Stimulated activated naive CD4-positive, alpha-beta T cell treated with Interleukin-2 at 50 U/mL for 16 hours (primary cell): ENCODE data around the gene PALM3.
"Not testable (repeated sequence)": the region's sequence is repeated elsewhere in the genome, so short reads cannot be mapped to it uniquely, and the experiment has no call there.

ENCODE experiments used
- DNase-seq: peaks from one replicate; lab custom pipeline; 2025; lab: John Stamatoyannopoulos, UW

PALM3 gene

DNA sequence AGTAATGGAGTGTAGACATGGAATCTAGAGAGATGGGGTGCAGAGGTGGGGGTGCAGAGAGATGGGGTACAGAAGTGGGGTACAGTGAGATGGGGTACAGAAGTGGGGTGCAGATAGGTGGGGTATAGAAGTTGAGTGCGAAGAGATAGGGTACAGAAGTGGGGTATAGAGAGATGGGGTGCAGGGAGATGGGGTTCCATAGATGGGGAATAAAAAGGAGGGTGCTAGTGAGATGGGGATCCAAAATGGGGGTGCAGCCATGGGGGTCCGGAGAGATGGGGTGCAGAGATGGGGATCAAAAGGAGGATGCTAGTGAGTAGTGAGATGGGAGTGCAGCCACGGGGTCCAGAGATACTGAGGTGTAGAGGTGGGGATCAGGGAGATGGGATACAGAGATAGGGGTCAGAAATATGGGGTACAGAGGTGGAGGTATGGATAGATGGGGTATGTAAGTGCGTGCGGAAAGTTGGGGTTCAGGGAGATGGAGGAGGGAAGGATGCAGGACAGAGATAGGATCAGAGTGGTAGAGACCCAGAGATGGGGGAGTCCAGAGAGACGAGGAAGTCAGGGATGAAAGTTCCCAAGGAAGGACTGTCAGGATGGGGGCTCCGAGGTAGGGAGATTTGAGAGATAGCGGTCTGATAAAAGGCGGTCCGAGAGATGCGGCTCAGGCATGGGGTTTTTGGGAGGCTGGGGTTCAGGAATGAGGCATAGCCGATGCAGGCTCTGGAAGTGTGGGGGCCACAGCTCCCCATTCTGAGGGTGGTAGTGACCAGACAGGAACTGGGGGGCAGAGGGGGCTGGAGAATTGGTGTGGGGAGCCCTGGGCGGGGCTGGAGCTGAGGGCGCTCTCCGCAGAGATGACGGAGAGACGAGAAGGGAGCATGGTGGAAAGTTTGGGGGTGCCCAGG is 3.4 kb downstream of the PALM3 start:
- no peak for DNase-seq

DNA sequence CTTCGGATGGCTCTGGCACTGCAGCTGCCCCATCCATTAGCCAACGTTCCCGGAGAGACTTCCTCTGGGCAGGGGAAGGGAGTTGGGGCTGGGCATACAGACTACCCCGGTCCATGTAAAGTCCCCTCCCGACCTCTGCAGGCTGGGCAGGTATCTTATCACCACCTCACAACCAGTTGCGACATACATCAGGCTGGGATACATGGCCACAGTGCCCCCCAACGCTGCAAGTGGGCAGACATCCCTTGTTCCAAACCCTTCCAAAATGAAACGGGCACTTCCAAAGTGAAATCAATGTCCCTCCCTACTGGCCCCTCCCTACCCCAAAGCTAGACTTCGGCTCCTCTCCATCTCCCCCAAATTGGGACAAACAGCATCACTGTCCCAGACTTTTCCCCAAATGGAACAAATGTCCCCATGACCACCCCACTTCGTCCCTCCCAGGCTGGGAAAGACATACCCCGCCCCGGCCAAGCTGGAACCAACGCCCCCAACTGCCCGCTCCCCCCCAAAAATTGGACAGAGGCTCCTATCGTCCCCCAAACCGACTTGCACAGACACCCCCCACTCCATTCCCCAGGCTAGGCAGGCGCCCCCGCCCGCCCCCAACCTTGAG is 5.0 kb downstream of the PALM3 start:
- no peak for DNase-seq

DNA sequence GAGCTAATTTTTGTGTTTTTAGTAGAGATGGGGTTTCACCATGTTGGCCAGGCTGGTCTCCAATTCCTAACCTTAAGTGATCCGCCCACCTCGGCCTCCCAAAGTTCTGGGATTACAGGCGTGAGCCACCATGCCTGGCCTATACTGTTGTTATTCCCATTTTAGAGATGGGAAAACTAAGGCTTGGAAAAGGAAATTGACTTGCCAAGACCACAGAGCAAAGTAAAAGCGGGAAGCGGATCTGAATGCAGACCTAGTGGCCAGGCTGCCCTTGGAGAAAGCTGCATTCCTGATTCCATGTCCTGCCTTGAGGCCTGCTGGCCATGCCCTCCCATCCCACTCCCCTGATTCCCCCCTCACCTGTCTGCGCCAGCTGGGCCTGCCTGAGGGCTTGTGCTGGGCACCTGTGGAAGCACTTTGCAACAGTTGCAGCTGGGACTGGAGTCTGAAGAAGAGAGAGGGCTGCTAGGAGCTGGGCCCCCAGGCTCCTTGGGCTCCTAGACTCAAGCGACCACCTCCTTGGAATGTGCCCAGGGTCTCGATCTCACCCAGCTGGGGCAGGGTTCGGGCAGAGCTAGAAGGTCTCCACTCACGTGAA is 5.7 kb downstream of the PALM3 start:
- no peak for DNase-seq

DNA sequence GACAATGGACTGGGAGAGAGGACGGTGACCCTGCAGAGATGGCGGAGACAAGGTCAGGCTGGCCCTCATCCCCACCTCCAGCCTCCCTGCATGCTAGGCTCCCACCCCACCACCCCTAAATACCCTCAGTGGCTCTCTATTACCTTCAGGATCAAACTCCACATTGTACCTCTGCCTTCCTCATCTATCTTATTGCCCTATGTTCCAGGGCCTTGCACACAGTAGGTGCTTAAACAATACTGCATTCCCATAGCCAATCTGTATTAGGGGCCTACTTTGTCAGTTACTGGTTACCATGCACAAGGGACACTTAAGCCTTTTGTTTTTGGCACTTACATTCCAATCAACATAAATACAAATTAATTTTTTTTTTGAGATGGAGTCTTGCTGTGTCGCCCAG is 6.5 kb downstream of the PALM3 start:
- no peak for DNase-seq

DNA sequence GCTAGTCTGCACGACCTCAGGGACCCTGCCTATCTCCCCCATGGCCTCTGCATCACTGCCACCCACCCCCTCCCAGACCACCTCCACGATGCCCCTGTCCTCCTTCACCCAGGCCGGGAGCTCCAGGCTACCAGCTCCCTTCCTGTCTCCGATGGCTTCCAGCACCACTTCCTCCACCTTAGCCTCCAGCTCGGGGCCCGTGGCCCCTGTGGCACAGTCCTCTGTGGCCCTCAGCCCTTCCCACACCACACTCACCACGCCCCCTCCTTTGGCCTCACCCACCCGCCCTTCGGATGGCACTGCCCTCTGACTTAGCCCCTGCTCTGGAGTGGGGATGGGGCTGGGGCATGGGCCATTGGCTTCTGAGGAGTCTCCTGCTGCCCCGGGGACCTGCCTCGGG is 7.2 kb downstream of the PALM3 start:
- no peak for DNase-seq

DNA sequence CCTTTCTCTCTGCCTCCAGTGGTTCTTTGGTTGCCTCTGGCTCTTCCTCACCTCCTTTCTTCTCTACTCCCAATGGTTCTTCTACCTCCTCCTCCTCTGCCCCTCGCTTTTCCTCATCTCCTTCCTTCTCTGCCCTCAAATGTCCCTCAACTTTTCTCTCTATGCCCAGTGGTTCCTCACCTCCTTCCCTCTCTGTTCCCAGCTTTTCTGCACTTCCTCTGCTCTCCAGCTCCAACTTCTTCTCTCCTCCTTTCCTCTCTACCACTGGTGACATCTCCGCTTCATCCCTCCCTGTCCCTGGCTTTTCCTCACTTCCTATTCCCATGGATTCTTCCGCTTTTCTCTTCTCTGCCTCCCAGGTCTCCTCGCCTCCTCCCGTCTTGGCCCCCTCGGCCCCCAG is 7.8 kb downstream of the PALM3 start:
- DNase-seq = no peak

DNA sequence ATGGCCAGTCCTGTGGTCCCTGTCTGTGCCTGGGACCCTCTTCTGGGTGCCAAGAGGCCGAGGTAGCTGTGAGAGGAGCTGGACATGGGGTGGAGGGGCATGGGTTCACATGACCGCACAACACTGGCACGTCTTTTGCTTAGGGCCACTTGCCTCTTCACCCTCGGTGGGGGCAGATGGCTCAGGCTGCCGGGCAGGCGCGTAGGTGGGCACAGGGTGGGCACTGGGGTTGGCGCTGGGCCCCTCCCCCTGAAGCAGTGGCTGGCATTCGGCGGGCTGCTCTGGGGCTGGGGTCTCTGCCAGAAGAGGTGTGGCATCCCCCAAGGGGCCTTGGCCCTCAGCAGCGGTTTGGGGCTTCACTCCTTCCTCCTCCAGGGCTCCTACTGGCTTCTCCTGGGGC is 8.4 kb downstream of the PALM3 start:
- no peak for DNase-seq

DNA sequence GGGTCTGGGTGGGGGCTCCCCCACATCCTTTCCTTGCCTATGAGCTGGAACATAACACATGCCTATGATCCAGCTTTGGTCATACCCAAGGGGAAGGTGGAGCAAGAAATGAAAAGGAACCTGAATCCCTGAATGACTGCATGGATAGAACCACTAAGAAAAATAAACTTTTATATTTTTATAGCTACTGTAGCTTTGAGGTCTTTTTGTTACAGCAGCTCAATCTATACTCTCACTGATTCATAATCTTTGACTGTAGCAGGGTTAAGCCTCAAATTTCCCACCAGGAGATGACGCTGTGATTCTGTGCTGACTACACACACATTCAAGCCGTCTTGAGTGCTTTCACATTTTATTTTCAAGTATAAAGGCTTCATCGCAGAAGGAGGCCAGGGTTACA is 8.8 kb downstream of the PALM3 start:
- DNase-seq = no peak

DNA sequence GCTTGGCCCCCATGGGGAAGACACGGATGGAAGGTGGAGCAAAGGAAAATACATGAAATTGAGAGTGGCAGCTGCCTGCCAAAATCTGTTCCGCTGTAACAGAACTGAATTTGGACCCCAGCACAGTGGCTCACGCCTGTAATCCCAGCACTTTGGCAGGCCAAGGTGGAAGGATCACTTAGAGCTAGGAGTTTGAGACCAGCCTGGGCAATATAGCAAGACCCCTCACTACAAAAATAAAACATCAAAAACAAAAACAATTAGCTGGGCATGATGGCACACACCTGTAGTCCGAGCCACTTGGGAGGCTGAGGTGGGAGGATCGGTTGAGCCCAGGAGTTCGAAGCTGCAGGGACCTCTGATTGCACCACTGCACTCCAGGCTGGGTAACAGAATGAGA is 9.4 kb downstream of the PALM3 start:
- DNase-seq = no peak

DNA sequence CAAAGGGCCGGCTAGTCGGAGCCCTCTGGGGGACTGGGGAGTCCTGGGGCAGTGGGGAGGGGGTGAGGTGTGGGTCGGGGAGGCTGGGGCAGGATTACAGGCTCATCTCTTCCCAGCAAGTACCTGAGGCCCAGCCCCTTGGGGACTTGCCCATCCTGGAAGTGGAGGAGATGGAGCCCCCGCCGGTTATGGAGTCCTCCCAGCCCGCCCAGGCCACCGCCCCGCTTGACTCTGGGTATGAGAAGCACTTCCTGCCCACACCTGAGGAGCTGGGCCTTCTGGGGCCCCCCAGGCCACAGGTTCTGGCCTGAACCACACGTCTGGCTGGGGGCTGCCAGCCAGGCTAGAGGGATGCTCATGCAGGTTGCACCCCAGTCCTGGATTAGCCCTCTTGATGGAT is 9.9 kb downstream of the PALM3 start:
- DNase-seq = no peak

DNA sequence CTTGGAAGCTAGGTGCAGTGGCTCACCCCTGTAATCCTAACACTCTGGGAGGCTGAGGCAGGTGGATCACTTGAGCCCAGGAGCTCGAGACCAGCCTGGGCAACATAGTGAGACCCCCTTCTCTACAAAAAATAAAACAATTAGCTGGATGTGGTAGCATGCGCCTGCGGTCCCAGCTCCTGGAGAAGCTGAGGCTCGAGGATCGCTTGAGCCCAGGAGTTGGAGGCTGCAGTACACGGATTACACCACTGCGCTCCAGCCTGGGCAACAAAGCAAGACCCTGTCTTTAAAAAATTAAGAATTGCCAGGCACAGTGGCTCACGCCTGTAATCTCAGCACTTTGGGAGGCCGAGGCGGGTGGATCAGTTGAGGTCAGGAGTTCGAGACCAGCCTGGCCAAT is 10.9 kb downstream of the PALM3 start:
- not testable (repeated sequence) for DNase-seq

DNA sequence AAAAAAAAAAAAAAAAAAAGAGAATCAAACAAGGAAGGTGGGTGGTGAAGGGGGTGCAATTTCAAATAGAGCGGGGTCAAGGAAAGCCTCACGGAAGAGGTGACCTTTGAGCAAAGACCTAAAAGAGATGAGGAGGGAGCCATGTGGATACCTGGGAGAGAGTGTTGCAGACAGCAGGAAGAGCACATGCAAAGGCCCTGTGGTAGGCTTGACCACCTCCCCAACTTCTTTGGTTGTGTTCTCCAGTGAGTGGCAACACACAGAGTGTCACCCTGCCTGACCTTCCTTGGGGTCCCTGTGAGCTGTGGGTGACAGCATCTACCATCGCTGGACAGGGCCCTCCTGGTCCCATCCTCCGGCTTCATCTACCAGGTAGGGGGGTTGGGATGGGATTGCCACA is 11.4 kb downstream of the PALM3 start:
- DNase-seq = no peak

DNA sequence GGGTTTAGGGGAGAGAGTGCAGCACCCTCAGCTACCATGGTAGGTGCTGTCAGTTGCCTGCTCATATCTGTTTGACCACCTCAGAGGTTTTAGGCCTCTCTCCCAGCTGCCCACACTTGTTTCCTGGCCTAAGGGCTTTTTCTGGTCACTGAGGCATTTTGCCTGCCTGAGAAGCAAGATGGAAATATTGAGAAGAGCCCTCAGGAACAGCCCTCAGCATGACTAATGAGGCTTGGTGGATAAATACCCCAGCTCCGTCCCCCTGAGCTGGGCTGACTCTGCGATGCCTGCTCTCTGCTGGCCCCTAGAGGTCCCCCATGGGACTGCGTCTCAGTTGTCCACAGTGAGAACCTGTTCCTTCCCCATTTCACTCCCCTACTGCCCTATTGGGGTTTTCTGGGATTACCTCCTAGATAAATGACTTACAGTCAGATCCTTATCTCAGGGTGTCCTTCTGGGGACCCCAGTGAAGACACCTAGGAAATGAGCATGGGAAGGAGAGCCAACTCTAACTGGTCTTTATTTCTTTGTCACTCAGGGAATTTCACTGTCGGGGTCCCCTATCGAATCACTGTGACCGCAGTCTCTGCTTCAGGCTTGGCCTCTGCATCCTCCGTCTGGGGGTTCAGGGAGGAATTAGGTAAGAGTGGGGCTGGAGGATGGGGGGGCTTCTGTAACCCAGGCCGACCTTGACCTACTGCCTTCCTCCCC is 13.3 kb downstream of the PALM3 start:
- peak; percentile 70 for DNase-seq

DNA sequence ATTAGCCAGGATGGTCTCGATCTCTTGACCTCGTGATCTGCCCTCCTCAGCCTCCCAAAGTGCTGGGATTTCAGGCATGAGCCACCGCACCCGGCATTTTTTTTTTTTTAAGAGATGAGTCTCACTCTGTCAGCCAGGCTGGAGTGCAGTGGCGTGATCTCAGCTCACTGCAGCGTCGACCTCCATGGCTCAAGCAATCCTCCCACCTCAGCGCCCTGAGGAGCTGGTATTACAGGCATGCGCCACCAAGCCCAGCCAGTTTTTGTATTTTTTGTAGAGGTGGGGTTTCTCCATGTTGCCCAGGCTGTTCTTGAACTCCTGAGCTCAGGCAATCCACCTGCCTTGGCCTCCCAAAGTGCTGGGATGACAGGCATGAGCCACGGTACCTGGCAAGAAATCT is 14.0 kb downstream of the PALM3 start:
- not testable (repeated sequence) for DNase-seq

DNA sequence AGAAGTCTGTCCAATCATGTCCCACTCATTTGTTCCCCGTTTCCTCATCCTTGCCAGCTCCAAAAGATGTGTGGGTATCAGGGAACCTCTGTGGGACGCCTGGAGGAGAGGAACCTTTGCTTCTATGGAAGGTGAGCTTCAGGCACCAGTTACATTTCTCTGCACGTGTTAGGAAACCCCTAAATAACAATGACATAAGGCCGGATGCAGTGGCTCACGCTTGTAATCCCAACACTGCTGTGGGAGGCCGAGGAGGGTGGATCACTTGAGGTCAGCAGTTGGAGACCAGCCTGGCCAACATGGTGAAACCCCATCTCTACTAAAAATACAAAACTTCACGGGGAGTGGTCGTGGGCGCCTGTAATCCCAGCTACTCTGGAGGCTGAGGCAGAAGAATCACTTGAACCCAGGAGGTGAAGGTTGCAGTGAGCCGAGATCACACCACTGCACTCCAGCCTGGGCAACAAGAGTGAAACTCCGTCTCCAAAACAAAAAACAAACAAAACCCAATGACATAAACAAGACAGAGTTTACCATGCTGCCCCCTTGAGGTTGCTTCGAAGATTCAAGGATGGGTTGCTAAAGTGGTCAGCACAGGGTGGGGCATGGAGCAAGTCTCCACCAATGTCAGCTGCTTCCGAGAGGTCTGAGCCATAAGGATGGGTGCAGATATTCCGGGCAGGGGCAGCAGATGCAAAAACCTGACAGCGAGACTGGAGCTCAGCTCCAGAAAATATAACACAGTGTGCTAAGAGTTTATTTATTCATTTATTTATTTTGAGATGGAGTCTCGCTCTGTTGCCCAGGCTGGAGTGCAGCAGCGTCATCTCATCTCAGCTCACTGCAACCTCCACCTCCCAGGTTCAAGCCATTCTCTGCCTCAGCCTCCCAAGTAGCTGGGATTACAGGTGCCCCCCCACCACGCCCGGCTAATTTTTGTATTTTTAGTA is 18.9 kb downstream of the PALM3 start:
- DNase-seq = peak; percentile 7

DNA sequence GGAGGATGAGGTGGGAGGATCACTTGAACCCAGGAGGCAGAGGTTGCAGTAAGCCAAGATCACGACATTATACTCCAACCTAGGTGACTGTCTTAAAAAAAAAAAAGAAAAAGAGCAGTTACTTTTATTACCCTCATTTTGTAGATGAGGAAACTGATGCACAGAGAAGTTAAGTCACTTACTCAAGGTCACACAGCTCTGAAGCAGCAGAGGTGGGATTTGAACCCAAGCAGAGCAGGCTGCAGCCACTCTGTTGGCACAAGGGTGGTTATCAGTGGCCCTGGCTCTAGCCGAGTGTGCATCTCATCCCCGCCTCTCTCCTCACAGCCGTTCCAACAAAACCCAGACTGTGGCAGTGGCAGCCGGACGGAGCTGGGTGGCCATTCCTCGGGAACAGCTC is 22.7 kb downstream of the PALM3 start:
- no peak for DNase-seq

DNA sequence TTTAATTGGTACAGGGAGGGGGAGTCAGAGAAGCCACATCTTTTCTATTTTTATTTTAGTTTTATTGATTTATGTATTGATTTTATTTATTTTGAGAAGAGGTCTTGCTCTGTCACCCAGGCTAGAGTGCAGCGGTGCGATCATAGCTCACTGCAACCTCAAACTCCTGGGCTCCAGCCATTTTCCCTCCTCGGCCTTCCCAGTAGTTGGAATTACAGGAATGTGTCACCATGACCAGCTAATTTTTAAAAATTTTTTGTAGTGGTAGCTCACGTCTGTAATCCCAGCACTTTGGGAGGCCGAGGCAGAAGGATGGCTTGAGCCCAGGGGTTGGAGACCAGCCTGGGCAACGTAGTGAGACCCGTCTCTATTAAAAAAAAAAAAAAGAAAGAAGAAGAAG is 26.2 kb downstream of the PALM3 start:
- DNase-seq = no peak

DNA sequence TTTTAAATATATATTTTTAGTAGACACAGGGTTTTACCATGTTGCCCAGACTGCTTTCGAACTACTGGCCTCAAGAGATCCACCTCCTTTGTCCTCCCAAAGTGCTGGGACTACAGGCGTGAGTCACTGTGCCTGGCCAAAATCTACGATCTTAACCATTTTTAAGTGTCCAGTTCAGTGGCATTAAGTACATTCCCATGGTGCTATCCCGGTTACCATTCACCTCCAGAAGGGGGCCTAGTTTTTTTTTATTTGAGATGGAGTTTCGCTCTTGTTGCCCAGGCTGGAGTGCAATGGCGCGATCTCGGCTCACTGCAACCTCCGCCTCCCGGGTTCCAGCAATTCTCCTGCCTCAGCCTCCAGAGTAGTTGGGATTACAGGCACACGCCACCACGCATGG is 26.7 kb downstream of the PALM3 start:
- DNase-seq = not testable (repeated sequence)

DNA sequence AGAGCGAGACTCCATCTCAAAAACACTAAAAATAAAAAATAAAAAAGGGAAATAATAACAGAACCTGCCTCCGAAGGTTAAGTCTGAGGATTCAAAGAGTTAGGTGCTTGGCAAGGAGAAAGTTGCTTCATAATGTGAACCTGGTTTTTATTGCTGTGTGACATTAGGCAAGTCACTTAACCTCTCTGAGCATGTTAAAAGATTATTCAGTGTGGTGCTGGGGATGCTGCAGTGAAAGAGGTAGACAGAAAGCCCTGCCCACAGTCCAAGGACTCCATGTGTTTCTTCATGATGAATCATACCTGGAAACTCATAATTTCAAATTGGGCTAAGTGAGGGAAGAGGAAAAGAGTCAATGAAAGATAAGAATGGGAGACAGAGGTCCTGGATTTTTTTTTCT is 27.9 kb downstream of the PALM3 start:
- no peak for DNase-seq

DNA sequence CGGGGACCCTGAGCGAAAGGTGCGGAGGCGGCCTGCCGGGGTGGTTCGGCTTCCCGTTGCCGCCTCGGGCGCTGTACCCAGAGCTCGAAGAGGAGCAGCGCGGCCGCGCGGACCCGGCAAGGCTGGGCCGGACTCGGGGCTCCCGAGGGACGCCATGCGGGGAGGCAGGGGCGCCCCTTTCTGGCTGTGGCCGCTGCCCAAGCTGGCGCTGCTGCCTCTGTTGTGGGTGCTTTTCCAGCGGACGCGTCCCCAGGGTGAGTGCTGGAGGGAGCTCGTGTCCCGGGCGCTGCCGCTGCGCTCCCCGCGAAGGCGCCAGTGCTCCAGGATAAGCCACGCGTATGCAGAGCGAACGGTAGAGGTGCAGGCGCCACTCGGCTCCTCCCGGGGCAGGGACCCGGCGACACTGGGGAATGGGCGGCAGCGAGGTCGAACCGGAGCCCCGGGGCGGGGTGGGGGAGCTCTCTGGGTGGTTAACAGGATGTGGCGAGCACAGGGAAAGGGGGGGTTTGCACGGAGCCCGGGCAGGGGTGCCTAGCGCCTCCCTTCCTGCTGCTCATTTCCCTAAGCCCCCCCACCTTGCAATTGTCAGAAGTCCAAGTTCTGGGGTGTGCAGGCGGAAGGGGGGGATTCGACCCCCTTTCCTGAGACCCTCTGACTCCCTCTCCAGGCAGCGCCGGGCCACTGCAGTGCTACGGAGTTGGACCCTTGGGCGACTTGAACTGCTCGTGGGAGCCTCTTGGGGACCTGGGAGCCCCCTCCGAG is 30.0 kb downstream of the PALM3 start, which contains the start of gene IL27RA:
TSS of gene IL27RA (plus strand) at position 44 of the 762 bp plus-strand sequence. CDS start at position 155, 111 bp downstream.
- peak; percentile 79 for DNase-seq
